Middle frontal gyrus (tissue), 1 donor: ENCODE results near the gene SYNE4.
"Not testable (repeated sequence)": the region's sequence is repeated elsewhere in the genome, so short reads cannot be mapped to it uniquely, and the experiment has no call there.

ENCODE experiments used
- DNase-seq: peaks from one replicate; pipeline ENCODE4 v3.0.0-alpha.2; 2015; ENCODE audit warnings: low spot score; ENCODE audit errors: extremely low spot score

SYNE4 gene

GRCh38 chr19:35990771-35991730 is 17.6 kb downstream of the SYNE4 start:
- DNase-seq = no peak

GRCh38 chr19:35990156-35990555 is 18.5 kb downstream of the SYNE4 start:
- DNase-seq = no peak

- DNase-seq = no peak
Measured at GRCh38 chr19:35988824-35989223, 19.8 kb downstream of the SYNE4 start.

GRCh38 chr19:35987571-35987896 is 21.1 kb downstream of the SYNE4 start:
- DNase-seq = no peak

GRCh38 chr19:35986664-35987570 is 21.7 kb downstream of the SYNE4 start:
- DNase-seq = no peak

GRCh38 chr19:35986111-35986510 is 22.5 kb downstream of the SYNE4 start:
- no peak for DNase-seq

- no peak for DNase-seq
Measured at GRCh38 chr19:35983177-35983576, 25.4 kb downstream of the SYNE4 start.

GRCh38 chr19:35980997-35981396 is 27.6 kb downstream of the SYNE4 start:
- not testable (repeated sequence) for DNase-seq

- no peak for DNase-seq
Measured at GRCh38 chr19:35978832-35979365, 29.7 kb downstream of the SYNE4 start.

GRCh38 chr19:35978271-35978670 is 30.3 kb downstream of the SYNE4 start:
- no peak for DNase-seq

GRCh38 chr19:35977446-35978222 is 31.0 kb downstream of the SYNE4 start:
- DNase-seq = no peak

GRCh38 chr19:35975608-35976214 is 32.9 kb downstream of the SYNE4 start:
- no peak for DNase-seq

- no peak for DNase-seq
Measured at GRCh38 chr19:35973487-35973886, 35.1 kb downstream of the SYNE4 start.

- DNase-seq = no peak
Measured at GRCh38 chr19:35966771-35967170, 41.8 kb downstream of the SYNE4 start.

- no peak for DNase-seq
Measured at GRCh38 chr19:35963514-35963913, 45.1 kb downstream of the SYNE4 start.

- no peak for DNase-seq
Measured at GRCh38 chr19:35960432-35960972, 48.1 kb downstream of the SYNE4 start.

- no peak for DNase-seq
Measured at GRCh38 chr19:35959968-35960320, 48.7 kb downstream of the SYNE4 start.

- peak; percentile 12 for DNase-seq
Measured at GRCh38 chr19:35959040-35959967, 49.3 kb downstream of the SYNE4 start.

- DNase-seq = peak; percentile 36
Measured at GRCh38 chr19:35958660-35959039, 50.0 kb downstream of the SYNE4 start.
